Osteoblast (primary cell): ENCODE data around the gene VAMP5. TPM values are rescaled to one million over a fixed set of nuclear protein-coding genes. Genes with fewer than 3 reads are reported as not detected.

Experiments used
- DNase-seq: peaks from one replicate; pipeline ENCODE4 v3.0.0; 2011; ENCODE audit warnings: low spot score, mixed read lengths; ENCODE audit not compliant: insufficient read length; ENCODE audit errors: missing footprints
- H2AFZ ChIP-seq: 2 replicates; pipeline ENCODE4 v1.6.0; 2011; ENCODE audit warnings: mild to moderate bottlenecking, low read length
- H3K27ac ChIP-seq: 2 replicates; pipeline ENCODE4 v1.5.1; 2011; ENCODE audit warnings: mild to moderate bottlenecking, low read depth, low read length, moderate library complexity
- H3K27me3 ChIP-seq: 2 replicates; pipeline ENCODE4 v1.6.0; 2012; ENCODE audit warnings: mild to moderate bottlenecking, control low read depth, inconsistent platforms, low read length, moderate library complexity; ENCODE audit not compliant: insufficient read depth
- H3K36me3 ChIP-seq: 2 replicates; pipeline ENCODE4 v1.5.1; 2011; ENCODE audit warnings: mild to moderate bottlenecking, low read length, control low read depth, moderate library complexity; ENCODE audit not compliant: insufficient read depth
- H3K4me1 ChIP-seq: 2 replicates; pipeline ENCODE4 v1.5.1; 2011; ENCODE audit warnings: mild to moderate bottlenecking, low read length, control low read depth, moderate library complexity; ENCODE audit not compliant: insufficient read depth
- H3K4me2 ChIP-seq: 2 replicates; pipeline ENCODE4 v1.6.0; 2011; ENCODE audit warnings: mild to moderate bottlenecking, low read length; ENCODE audit not compliant: insufficient read depth
- H3K4me3 ChIP-seq: fragments of 200-600 bp; sonication (generic); 3 replicates; pipeline ENCODE4 v1.5.1; 2012; ENCODE audit warnings: mild to moderate bottlenecking, low read length, inconsistent platforms; ENCODE audit not compliant: insufficient read depth
- H3K79me2 ChIP-seq: 2 replicates; pipeline ENCODE4 v1.6.0; 2012; ENCODE audit warnings: mild to moderate bottlenecking, low read length, control low read depth, inconsistent platforms; ENCODE audit not compliant: insufficient read depth
- H3K9me3 ChIP-seq: 2 replicates; pipeline ENCODE4 v1.5.1; 2011; ENCODE audit warnings: low read depth, low read length, control low read depth
- H4K20me1 ChIP-seq: 2 replicates; pipeline ENCODE4 v1.6.0; 2012; ENCODE audit warnings: mild to moderate bottlenecking, low read length, control low read depth; ENCODE audit not compliant: insufficient read depth
- total RNA-seq: library from RNA; depleted of rRNA; stranded (reverse); fragments of >200 nt; gene quantifications from 2 replicates; pipeline ENCODE4 v1.2.3, GENCODE V29; 2012
- TF ChIP-seq, protein P1 (sequence below): IDR thresholded peaks from 2 replicates; pipeline ENCODE4 v1.5.1; 2011; ENCODE audit warnings: mild to moderate bottlenecking, low read depth, low read length, moderate library complexity; ENCODE audit errors: extremely low read depth

The VAMP5 gene
- total RNA-seq, 1 donor: 27.1 TPM

DNA sequence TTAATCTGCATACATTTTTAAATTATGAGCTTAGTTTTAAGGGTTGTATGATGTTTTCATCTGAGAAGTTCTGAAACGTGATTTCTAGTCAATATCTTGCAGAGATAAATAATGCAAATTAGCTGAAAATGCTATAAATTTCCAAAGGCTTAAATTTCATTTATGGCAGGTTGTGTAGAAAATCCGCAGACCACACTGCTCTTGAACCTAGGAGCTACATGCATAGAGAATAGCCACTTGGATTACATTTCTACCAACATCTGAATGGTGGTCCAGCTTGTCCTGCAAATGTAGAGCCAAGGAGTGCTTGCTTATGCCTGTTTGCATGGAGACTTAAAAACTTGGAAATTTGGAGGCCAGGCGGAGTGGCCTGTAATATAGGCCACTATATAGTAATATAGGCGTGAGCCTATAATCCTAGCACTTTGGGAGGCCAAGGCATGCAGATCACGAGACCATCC, 38.4 kb upstream of the VAMP5 start:
- Histone ChIP-seq H3K9me3 (no peaks in the 10 kb centered on the region), H3K27me3 (no peaks in the 10 kb centered on the region), H3K4me2 (no peak overlapping the region), H3K79me2 (peaks cover 24% of the 10 kb centered on the region), H3K36me3 (peaks cover 63% of the 10 kb centered on the region), H3K4me1 (peaks cover 32% of the 10 kb centered on the region), H3K27ac (no peak overlapping the region), H4K20me1 (peaks cover 25% of the 10 kb centered on the region), H2AFZ (no peak overlapping the region), H3K4me3 (no peak overlapping the region)
- TF ChIP-seq, protein P1, sequence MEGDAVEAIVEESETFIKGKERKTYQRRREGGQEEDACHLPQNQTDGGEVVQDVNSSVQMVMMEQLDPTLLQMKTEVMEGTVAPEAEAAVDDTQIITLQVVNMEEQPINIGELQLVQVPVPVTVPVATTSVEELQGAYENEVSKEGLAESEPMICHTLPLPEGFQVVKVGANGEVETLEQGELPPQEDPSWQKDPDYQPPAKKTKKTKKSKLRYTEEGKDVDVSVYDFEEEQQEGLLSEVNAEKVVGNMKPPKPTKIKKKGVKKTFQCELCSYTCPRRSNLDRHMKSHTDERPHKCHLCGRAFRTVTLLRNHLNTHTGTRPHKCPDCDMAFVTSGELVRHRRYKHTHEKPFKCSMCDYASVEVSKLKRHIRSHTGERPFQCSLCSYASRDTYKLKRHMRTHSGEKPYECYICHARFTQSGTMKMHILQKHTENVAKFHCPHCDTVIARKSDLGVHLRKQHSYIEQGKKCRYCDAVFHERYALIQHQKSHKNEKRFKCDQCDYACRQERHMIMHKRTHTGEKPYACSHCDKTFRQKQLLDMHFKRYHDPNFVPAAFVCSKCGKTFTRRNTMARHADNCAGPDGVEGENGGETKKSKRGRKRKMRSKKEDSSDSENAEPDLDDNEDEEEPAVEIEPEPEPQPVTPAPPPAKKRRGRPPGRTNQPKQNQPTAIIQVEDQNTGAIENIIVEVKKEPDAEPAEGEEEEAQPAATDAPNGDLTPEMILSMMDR: no peak
- DNase-seq: no peak

DNA sequence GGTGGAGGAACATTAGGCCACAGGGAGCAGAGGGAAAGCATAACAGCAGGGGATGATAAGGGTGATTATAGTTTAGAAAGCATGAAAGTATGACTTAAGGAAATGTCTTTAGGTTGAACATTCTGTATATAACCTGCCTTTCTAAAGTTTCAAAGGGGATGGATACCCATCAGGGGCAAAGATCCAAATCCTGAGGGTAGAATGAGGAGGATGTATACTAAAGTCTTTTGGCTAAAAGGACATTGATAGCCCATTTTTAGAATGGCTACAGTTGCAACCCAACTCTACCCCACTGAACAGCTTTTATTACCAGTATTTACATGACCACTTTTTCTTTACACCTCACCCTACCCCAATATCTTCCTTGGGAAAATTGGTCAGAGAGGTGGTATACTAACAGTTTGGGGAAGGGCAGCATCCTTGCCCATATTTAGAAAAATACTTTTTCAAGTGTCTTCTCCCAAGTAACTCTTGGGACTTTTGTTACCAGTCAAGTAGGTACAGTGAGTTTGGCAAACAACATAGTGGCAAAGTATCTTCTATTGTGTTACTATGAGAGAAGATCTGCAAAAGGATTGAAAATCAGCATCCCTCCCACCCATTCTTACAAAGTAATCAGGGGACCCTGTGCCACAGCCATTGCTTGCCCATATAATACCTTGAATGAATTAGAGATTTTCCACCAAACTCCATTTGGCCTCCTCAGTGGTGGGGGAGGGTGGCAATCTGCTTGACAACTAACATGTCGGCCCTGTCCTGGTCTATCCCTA, 37.0 kb upstream of the VAMP5 start:
- H3K27me3 ChIP-seq: no peaks in the 10 kb centered on the region
- no peak overlapping the region for H2AFZ ChIP-seq
- peaks cover 61% of the 10 kb centered on the region for H3K36me3 ChIP-seq
- no peak for DNase-seq
- no peak overlapping the region for H3K4me3 ChIP-seq
- peaks cover 11% of the 10 kb centered on the region for H4K20me1 ChIP-seq
- no peaks in the 10 kb centered on the region for H3K9me3 ChIP-seq
- TF ChIP-seq, protein P1: no peak
- no peak overlapping the region for H3K4me2 ChIP-seq
- peaks cover 9% of the 10 kb centered on the region for H3K79me2 ChIP-seq
- no peak overlapping the region for H3K27ac ChIP-seq
- peaks cover 18% of the 10 kb centered on the region for H3K4me1 ChIP-seq

DNA sequence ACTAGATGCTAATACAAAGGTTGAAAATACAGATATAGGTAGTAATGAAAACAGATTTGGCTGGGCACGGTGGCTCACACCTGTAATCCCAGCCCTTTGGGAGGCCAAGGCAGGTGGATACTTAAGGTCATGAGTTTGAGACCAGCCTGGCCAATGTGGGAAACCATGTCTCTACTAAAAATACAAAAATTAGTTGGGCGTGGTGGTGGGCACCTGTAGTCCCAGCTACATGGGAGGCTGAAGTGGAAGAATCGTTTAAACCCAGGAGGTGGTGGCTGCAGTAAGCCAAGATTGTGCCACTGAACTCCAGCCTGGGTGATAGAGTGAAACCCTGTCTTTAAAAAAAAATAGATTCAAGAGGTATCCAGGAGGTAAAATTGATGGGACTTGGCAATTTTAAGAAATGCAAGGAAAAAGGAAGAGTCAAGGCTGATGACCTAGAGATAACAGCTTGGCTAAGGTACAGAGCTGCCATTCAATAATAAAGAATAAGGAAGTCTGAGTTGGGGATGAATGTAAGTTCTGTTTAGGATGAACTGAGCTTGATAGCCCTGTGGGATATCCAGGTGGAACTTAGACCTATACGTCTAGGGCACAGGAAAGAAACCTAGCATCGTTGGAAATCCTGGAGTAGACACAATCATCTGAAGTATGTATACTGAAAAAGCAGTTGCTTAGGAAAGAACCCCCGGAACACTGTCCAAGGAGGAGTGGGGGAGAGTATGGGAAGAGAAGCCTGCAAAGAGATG, 36.2 kb upstream of the VAMP5 start:
- Histone ChIP-seq H3K4me3 (no peak overlapping the region), H3K27me3 (no peaks in the 10 kb centered on the region), H3K27ac (no peak overlapping the region), H4K20me1 (peaks cover 3% of the 10 kb centered on the region), H3K4me1 (peaks cover 18% of the 10 kb centered on the region), H3K9me3 (no peaks in the 10 kb centered on the region), H3K4me2 (no peak overlapping the region), H2AFZ (no peak overlapping the region), H3K36me3 (peaks cover 61% of the 10 kb centered on the region), H3K79me2 (peaks cover 2% of the 10 kb centered on the region)
- no peak for DNase-seq
- TF ChIP-seq, protein P1: no peak

DNA sequence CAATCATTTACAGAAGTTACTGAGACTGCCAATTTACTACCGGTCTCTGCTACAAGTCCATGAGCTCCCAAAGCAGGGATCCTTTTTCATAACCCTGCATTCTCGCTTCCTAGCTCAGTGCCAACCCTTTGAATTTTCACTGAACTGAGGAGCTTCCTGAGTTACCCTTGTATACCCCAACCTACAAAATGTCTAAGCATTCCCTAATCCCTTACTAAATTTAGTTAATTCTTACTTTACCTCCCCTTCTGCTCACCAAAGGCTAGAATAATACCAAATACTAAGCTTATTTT, 35.7 kb upstream of the VAMP5 start:
- Histone ChIP-seq H3K4me2 (no peak overlapping the region), H3K27me3 (no peaks in the 10 kb centered on the region), H3K4me1 (peaks cover 18% of the 10 kb centered on the region), H3K36me3 (peaks cover 57% of the 10 kb centered on the region), H3K27ac (no peak overlapping the region), H3K4me3 (no peak overlapping the region), H3K79me2 (no peaks in the 10 kb centered on the region), H4K20me1 (no peaks in the 10 kb centered on the region), H2AFZ (no peak overlapping the region), H3K9me3 (no peaks in the 10 kb centered on the region)
- TF ChIP-seq, protein P1: no peak
- DNase-seq: no peak
